GM12878 (cell line): ENCODE results near the gene HLA-DRB1. TPM values are rescaled to one million over a fixed set of nuclear protein-coding genes. Genes with fewer than 3 reads are reported as not detected.

Experiments
- ATAC-seq: fragments of 200-7000 bp; cut with Tn5 transposase; 3 replicates; pipeline ENCODE4 v1.9.1; 2020; ENCODE audit warnings: mild to moderate bottlenecking, moderate library complexity
- BruUV-seq: library from RNA; stranded (reverse); fragments of 400-500 nt; replicated peaks from 2 replicates; lab custom pipeline; 2021; lab: Mats Ljungman, UMichigan
- CTCF ChIA-PET: fragments of 300-600 bp; sonication (Branson Sonifier 250); formaldehyde crosslinking; extraction: SDS; loops from one replicate; lab custom pipeline; 2021; ENCODE audit warnings: inconsistent platforms; lab: Yijun Ruan, JAX
- POLR2A ChIA-PET: fragments of 350-600 bp; formaldehyde crosslinking; extraction: SDS; loops from one replicate; lab custom pipeline; 2021; ENCODE audit warnings: inconsistent platforms; lab: Charles Lee
- RAD21 ChIA-PET: fragments of 300-600 bp; sonication (Branson Sonifier 250); formaldehyde crosslinking; loops from one replicate; lab custom pipeline; 2023; ENCODE audit warnings: antibody characterized with exemption; ENCODE audit not compliant: unreplicated experiment; lab: Charles Lee
- SMC1A ChIA-PET: fragments of 300-600 bp; sonication (Branson Sonifier 250); formaldehyde crosslinking; loops from one replicate; lab custom pipeline; 2023; ENCODE audit not compliant: unreplicated experiment, uncharacterized antibody; lab: Charles Lee
- DNase-seq: peaks from one replicate; pipeline ENCODE4 v3.0.0-alpha.2; 2011; ENCODE audit warnings: low read depth, low spot score
- FAIRE-seq: peaks from 3 replicates; lab custom pipeline; 2011; peaks lifted over from hg19 to GRCh38; lab: Jason Lieb, UNC
- H2AFZ ChIP-seq: 2 replicates; pipeline ENCODE4 v1.6.0; 2011; ENCODE audit warnings: low read depth, low read length, control low read depth; ENCODE audit not compliant: control insufficient read depth
- H3K27ac ChIP-seq: 2 replicates; pipeline ENCODE4 v1.5.1; 2011; ENCODE audit warnings: control low read depth; ENCODE audit not compliant: control insufficient read depth, insufficient read depth
- H3K27me3 ChIP-seq, 2 experiments: replicated peaks in 1 of 2; 2 replicates each; pipeline versions ENCODE4 v1.6.0 to v1.6.1; 2011; ENCODE audit warnings: low read length in 1 of 2; ENCODE audit not compliant: control insufficient read depth in 2 of 2, insufficient read depth in 2 of 2
- H3K36me3 ChIP-seq, 2 experiments: 2 replicates each; pipeline ENCODE4 v1.5.1; 2011; ENCODE audit warnings: low read length in 1 of 2; ENCODE audit not compliant: control insufficient read depth in 2 of 2, insufficient read depth in 2 of 2
- H3K4me1 ChIP-seq: 2 replicates; pipeline ENCODE4 v1.6.1; 2011; ENCODE audit warnings: mild to moderate bottlenecking, low read length, moderate library complexity, mixed read lengths; ENCODE audit not compliant: control insufficient read depth, insufficient read depth
- H3K4me2 ChIP-seq: 2 replicates; pipeline ENCODE4 v1.6.0; 2011; ENCODE audit warnings: control low read depth; ENCODE audit not compliant: control insufficient read depth, insufficient read depth
- H3K4me3 ChIP-seq: fragments of 200-600 bp; sonication (generic); 2 replicates; pipeline ENCODE4 v1.5.1; 2016
- H3K79me2 ChIP-seq: 2 replicates; pipeline ENCODE4 v1.6.0; 2011; ENCODE audit warnings: low read length; ENCODE audit not compliant: control insufficient read depth, insufficient read depth
- H3K9ac ChIP-seq: 2 replicates; pipeline ENCODE4 v1.8.0; 2011; ENCODE audit warnings: low read length, control low read depth, mixed read lengths; ENCODE audit not compliant: control insufficient read depth, insufficient read depth
- H3K9me3 ChIP-seq: replicated peaks from 3 replicates; pipeline ENCODE4 v1.5.1; 2011; ENCODE audit warnings: mild to moderate bottlenecking, low read length; ENCODE audit not compliant: control insufficient read depth, insufficient read depth
- H4K20me1 ChIP-seq: 2 replicates; pipeline ENCODE4 v1.6.0; 2011; ENCODE audit not compliant: control insufficient read depth, insufficient read depth
- BRCA1 ChIP-seq: IDR thresholded peaks from 2 replicates; pipeline ENCODE4 v1.6.1; 2011; ENCODE audit warnings: low read depth, low read length, improper control_type of control experiment
- CREB1 ChIP-seq: IDR thresholded peaks from 2 replicates; pipeline ENCODE4 v1.6.1; 2012; ENCODE audit warnings: low read depth, mild to moderate bottlenecking, inconsistent platforms
- CREM ChIP-seq: IDR thresholded peaks from 2 replicates; pipeline ENCODE4 v1.6.1; 2014; ENCODE audit warnings: antibody characterized with exemption, low read depth
- E2F4 ChIP-seq: IDR thresholded peaks from 2 replicates; pipeline ENCODE4 v1.6.1; 2012; ENCODE audit warnings: low read depth, low read length, improper control_type of control experiment
- ELK1 ChIP-seq: IDR thresholded peaks from 2 replicates; pipeline ENCODE4 v1.6.1; 2012; ENCODE audit warnings: low read depth, low read length, improper control_type of control experiment
- ESRRA ChIP-seq: IDR thresholded peaks from 2 replicates; pipeline ENCODE4 v1.6.1; 2012; ENCODE audit warnings: mild to moderate bottlenecking, low read length, improper control_type of control experiment
- KAT2A ChIP-seq: conservative IDR thresholded peaks from 2 replicates; pipeline ENCODE4 v1.6.1; 2011; ENCODE audit warnings: low read depth, low read length; ENCODE audit not compliant: control insufficient read depth
- NFYB ChIP-seq: IDR thresholded peaks from 2 replicates; pipeline ENCODE4 v1.6.1; 2011; ENCODE audit warnings: low read depth, mild to moderate bottlenecking, low read length, improper control_type of control experiment, moderate library complexity; ENCODE audit not compliant: insufficient read depth
- SIN3A ChIP-seq: IDR thresholded peaks from 2 replicates; pipeline ENCODE4 v1.6.1; 2012; ENCODE audit warnings: low read depth, low read length, improper control_type of control experiment
- SP1 ChIP-seq: IDR thresholded peaks from one replicate; pipeline ENCODE4 v1.6.1; 2011; ENCODE audit warnings: low read depth, low read length
- SREBF1 ChIP-seq: IDR thresholded peaks from 2 replicates; pipeline ENCODE4 v1.6.1; 2012; ENCODE audit warnings: mild to moderate bottlenecking, low read length
- STAT3 ChIP-seq: IDR thresholded peaks from 2 replicates; pipeline ENCODE4 v1.6.1; 2011; ENCODE audit warnings: low read depth, low read length, improper control_type of control experiment
- USF2 ChIP-seq: IDR thresholded peaks from 2 replicates; pipeline ENCODE4 v1.6.1; 2011; ENCODE audit warnings: low read depth, low read length, improper control_type of control experiment, borderline replicate concordance
- WRNIP1 ChIP-seq: IDR thresholded peaks from 2 replicates; pipeline ENCODE4 v1.6.1; 2011; ENCODE audit warnings: low read depth, low read length, improper control_type of control experiment, borderline replicate concordance
- ZBTB33 ChIP-seq: fragments of 450-650 bp; IDR thresholded peaks from 2 replicates; pipeline ENCODE4 v1.6.1; 2017; ENCODE audit warnings: mild to moderate bottlenecking
- ZNF687 ChIP-seq: fragments of 450-650 bp; IDR thresholded peaks from 2 replicates; pipeline ENCODE4 v1.6.1; 2017; ENCODE audit warnings: mild to moderate bottlenecking, moderate library complexity
- WGBS: methylation state at CpG from one replicate; pipeline ENCODE4 v1.1.6; 2016; ENCODE audit warnings: low lambda C conversion rate; ENCODE audit not compliant: insufficient replicate concordance, insufficient coverage; ENCODE audit errors: missing lambda C conversion rate; 5-methylcytosine and 5-hydroxymethylcytosine counted together
- in situ Hi-C: fragments of 300-500 bp; cut with MboI; formaldehyde crosslinking; loops from 9 replicates; pipeline ENCODE4 v1.14.3; 2018; ENCODE audit warnings: mixed read lengths
- intact Hi-C: fragments of 100-400 bp; cut with micrococcal nuclease; formaldehyde crosslinking; loops from one replicate; pipeline ENCODE4 v1.14.2; 2022; ENCODE audit not compliant: unreplicated experiment
- polyA plus RNA-seq, 11 experiments: library from polyadenylated mRNA; depleted of rRNA in 4 of 11; unstranded in 6 of 11; stranded (reverse) in 5 of 11; fragments of >200 nt; fragmentation: Nextera tagmentation in 4 of 11; fragmentation: Illumina TruSeq in 1 of 11; extraction: Ambion mirVana in 4 of 11; extraction: Trizol in 1 of 11; gene quantifications; 1 replicate in 1 of 11; 2 replicates in 10 of 11; pipeline versions ENCODE4 v1.2.1 to v1.2.3, GENCODE V29; 2011 to 2016; ENCODE audit warnings: inconsistent platforms in 2 of 11, missing spikeins in 2 of 11, low read depth in 1 of 11
- total RNA-seq, 4 experiments: library from RNA; depleted of rRNA in 3 of 4; stranded (reverse); fragments of >200 nt in 3 of 4; fragmentation: Illumina TruSeq in 1 of 4; extraction: Trizol in 1 of 4; gene quantifications; 2 replicates each; pipeline versions ENCODE4 v1.2.1 to v1.2.3, GENCODE V29; 2013 to 2021

HLA-DRB1 gene
- total and polyA plus RNA-seq, 10 of the 15 experiments (the other 5 are each of a cell fraction or from before 2014, with no cell fraction given): 312 to 1,082 (median 604) TPM

GRCh38 chr6:32627831-32628230, 38.2 kb upstream of the HLA-DRB1 start:
- Histone ChIP-seq H4K20me1 (no peaks in the 10 kb centered on the region), H3K4me3 (no peak overlapping the region), H3K4me2 (0 out of 2 replicates have a peak overlapping the region, but pooled peaks have one; percentile 17), H3K9me3 (no peaks in the 10 kb centered on the region), H3K27me3 (no peaks in the 10 kb centered on the region), H3K4me1 (peaks cover 5% of the 10 kb centered on the region), H3K36me3 (no peaks in the 10 kb centered on the region), H2AFZ (no peak overlapping the region), H3K79me2 (no peaks in the 10 kb centered on the region; the same call in 1 of the 2 replicates), H3K9ac (no peak overlapping the region), H3K27ac (peak overlapping the region; percentile 25; the same call in 1 of the 2 replicates)
- FAIRE-seq (no peak), DNase-seq (peak; percentile 55), ATAC-seq (peak; percentile 57)
- ChIA-PET CTCF (interaction anchor here (0.8 kb wide), 1 partner anchor 62 kb away, joined by 4 read pairs; no protein-coding TSS in a partner anchor), POLR2A (interaction anchor here (0.7 to 2.0 kb wide), 6 partner anchors 10 to 239 kb away, joined by 3 to 16 read pairs (median 4); partner anchors contain the start of genes HLA-DQA1 and HLA-DQB1), SMC1A (interaction anchor here (0.6 to 0.7 kb wide), 2 partner anchors 8 to 10 kb away, joined by 3 to 7 read pairs; no protein-coding TSS in a partner anchor), RAD21 (interaction anchor here (1.0 to 1.8 kb wide), 2 partner anchors 50 to 64 kb away, joined by 3 to 5 read pairs; no protein-coding TSS in a partner anchor)
- 18% methylated on average over 3 of the region's 3 CpGs for WGBS
- no TSS peak for BruUV-seq
- in situ Hi-C loops (no loop called here), intact Hi-C loops (no loop called here)
- TF ChIP-seq KAT2A: no peak
- TF ChIP-seq ELK1: no peak
- TF ChIP-seq SIN3A: no peak
- peak; percentile 89 for TF ChIP-seq CREB1
- TF ChIP-seq ZNF687: no peak
- no peak for TF ChIP-seq ZBTB33
- no peak for TF ChIP-seq WRNIP1
- TF ChIP-seq SP1: no peak
- TF ChIP-seq STAT3: no peak
- TF ChIP-seq SREBF1: no peak
- TF ChIP-seq E2F4: no peak
- no peak for TF ChIP-seq BRCA1
- TF ChIP-seq ESRRA: no peak
- no peak for TF ChIP-seq USF2
- TF ChIP-seq CREM: peak; percentile 68
- TF ChIP-seq NFYB: peak; percentile 86
